Parathyroid adenoma (tissue), 2 donors: ENCODE measurements around the gene GPC6.

Source experiments
- H2AFZ ChIP-seq: fragments of 300-600 bp; sonication (generic); one replicate; pipeline ENCODE4 v1.7.0; 2017; ENCODE audit warnings: antibody characterized with exemption, mild to moderate bottlenecking
- H3K27ac ChIP-seq: fragments of 300-600 bp; sonication (generic); one replicate; pipeline ENCODE4 v1.7.0; 2017
- H3K27me3 ChIP-seq: fragments of 300-600 bp; sonication (generic); one replicate; pipeline ENCODE4 v1.7.0; 2017; ENCODE audit warnings: low read length; ENCODE audit not compliant: control insufficient read depth, insufficient read depth
- H3K36me3 ChIP-seq: fragments of 300-600 bp; sonication (generic); one replicate; pipeline ENCODE4 v1.7.0; 2017; ENCODE audit warnings: low read length; ENCODE audit not compliant: control insufficient read depth, insufficient read depth
- H3K4me1 ChIP-seq: fragments of 300-600 bp; sonication (generic); one replicate; pipeline ENCODE4 v1.7.0; 2017; ENCODE audit warnings: control low read depth
- H3K4me2 ChIP-seq: fragments of 300-600 bp; sonication (generic); one replicate; pipeline ENCODE4 v1.7.0; 2017; ENCODE audit warnings: low read length
- H3K4me3 ChIP-seq: fragments of 300-600 bp; sonication (generic); one replicate; pipeline ENCODE4 v1.7.0; 2017; ENCODE audit warnings: low read depth, low read length
- H3K79me2 ChIP-seq: fragments of 300-600 bp; sonication (generic); one replicate; pipeline ENCODE4 v1.7.0; 2017; ENCODE audit warnings: control low read depth
- H3K9ac ChIP-seq: fragments of 300-600 bp; sonication (generic); one replicate; pipeline ENCODE4 v1.7.0; 2017; ENCODE audit warnings: mild to moderate bottlenecking
- H3K9me3 ChIP-seq: fragments of 300-600 bp; sonication (generic); one replicate; pipeline ENCODE4 v1.7.0; 2017; ENCODE audit warnings: low read length; ENCODE audit not compliant: control insufficient read depth
- CTCF ChIP-seq: fragments of 300-600 bp; sonication (generic); IDR thresholded peaks from one replicate; pipeline ENCODE4 v1.7.0; 2017; ENCODE audit warnings: antibody characterized with exemption, mild to moderate bottlenecking
- donor health status: primary hyperparathyroidism.

Gene GPC6

GRCh38 chr13:93649496-93649895 lies 422.9 kb downstream of the GPC6 start:
- TF ChIP-seq CTCF, result no peak
- H3K9me3 ChIP-seq, result no peaks in the 10 kb centered on the region
- H3K4me3 ChIP-seq, result no peak overlapping the region
- H3K4me1 ChIP-seq, result no peaks in the 10 kb centered on the region
- H3K36me3 ChIP-seq, result no peaks in the 10 kb centered on the region
- no peaks in the 10 kb centered on the region for H3K27me3 ChIP-seq
- no peak overlapping the region for H3K27ac ChIP-seq
- no peaks in the 10 kb centered on the region for H3K79me2 ChIP-seq
- no peak overlapping the region for H3K4me2 ChIP-seq
- H2AFZ ChIP-seq, result no peak overlapping the region
- H3K9ac ChIP-seq, result no peak overlapping the region

DNA sequence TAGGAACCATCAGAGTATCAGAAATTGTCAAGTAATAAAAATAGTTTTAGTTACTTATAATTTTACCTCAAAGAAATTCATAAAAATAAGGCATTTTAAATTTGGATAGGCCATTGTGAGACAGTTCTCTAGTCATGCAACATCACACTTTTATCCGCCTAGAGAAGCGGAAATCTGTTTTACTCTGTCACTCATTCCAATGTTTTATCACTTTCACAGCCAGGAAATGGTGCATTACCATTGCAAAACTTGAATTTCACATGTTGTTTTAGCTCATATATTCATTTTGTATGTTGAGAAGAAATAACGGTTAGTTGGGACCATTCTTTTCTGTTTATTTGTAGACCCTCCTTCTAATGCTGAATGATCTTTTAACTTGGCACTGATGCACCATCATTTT lies 427.2 kb downstream of the GPC6 start:
- Histone ChIP-seq H2AFZ (no peak overlapping the region), H3K27ac (no peak overlapping the region), H3K4me2 (no peak overlapping the region), H3K79me2 (no peaks in the 10 kb centered on the region), H3K4me1 (no peaks in the 10 kb centered on the region), H3K4me3 (no peak overlapping the region), H3K27me3 (no peaks in the 10 kb centered on the region), H3K36me3 (no peaks in the 10 kb centered on the region), H3K9me3 (no peaks in the 10 kb centered on the region), H3K9ac (no peak overlapping the region)
- TF ChIP-seq CTCF, result no peak

DNA sequence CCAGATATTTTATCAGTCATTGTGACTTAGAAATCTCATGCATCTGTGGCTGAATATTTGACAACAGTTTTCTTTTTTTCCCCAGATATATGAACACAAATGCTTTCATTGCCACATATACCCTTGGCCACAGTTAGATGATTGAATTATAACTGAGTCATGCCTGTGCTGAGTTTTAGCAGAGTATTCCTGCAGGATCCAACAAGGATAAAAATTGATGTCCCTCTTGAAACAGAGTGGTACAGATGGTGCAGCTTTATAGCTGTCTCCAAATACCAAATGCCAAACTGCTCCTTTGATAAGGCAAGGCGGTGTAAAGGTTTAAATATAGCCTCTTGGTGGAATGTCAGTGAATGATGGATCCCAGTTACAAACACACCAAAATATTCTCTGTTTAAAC lies 428.5 kb downstream of the GPC6 start:
- no peak overlapping the region for H3K9ac ChIP-seq
- H2AFZ ChIP-seq, result no peak overlapping the region
- no peaks in the 10 kb centered on the region for H3K79me2 ChIP-seq
- H3K9me3 ChIP-seq, result peaks cover 4% of the 10 kb centered on the region
- H3K27ac ChIP-seq, result no peak overlapping the region
- H3K4me3 ChIP-seq, result no peak overlapping the region
- no peaks in the 10 kb centered on the region for H3K27me3 ChIP-seq
- no peak overlapping the region for H3K4me2 ChIP-seq
- TF ChIP-seq CTCF, result no peak
- no peaks in the 10 kb centered on the region for H3K36me3 ChIP-seq
- H3K4me1 ChIP-seq, result no peaks in the 10 kb centered on the region

DNA sequence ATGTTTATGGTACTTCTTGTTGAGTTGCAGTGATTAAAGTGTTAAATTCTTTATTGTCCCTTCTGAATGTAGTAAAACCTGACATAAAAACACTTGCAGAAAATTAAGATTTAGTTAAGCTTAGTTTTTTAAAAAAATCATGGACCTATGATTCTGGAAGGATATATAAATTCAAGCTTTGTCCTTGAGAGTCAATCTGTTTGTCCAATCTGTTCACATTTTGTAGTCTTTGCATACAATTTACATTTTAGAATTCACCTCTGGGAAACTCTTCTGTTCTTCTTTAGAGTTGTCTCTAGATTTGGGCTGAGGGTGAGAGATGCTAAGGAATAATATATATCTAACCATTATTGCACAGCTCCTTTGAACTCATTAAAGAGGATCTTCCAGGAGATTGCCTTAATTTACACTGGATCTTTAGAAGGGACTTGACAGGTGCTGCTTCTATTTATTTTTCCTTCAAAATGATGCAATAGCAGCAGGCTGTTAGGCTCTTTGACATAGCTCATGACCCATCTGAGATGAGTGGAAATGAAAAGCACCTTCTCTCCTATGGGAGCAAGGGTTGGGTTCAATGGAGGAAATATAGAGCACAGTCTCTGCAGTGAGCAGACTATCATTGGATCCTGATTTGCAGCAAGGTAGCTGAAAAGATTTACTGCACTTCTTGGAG lies 433.9 kb downstream of the GPC6 start:
- Histone ChIP-seq H3K4me3 (no peak overlapping the region), H3K9me3 (peaks cover 4% of the 10 kb centered on the region), H3K4me1 (no peaks in the 10 kb centered on the region), H3K79me2 (no peaks in the 10 kb centered on the region), H3K9ac (no peak overlapping the region), H3K27ac (no peak overlapping the region), H3K27me3 (no peaks in the 10 kb centered on the region), H3K4me2 (no peak overlapping the region), H3K36me3 (no peaks in the 10 kb centered on the region), H2AFZ (no peak overlapping the region)
- TF ChIP-seq CTCF, result no peak

- H3K4me1 ChIP-seq, result no peaks in the 10 kb centered on the region
- no peak for TF ChIP-seq CTCF
- H3K4me3 ChIP-seq, result no peak overlapping the region
- H2AFZ ChIP-seq, result no peak overlapping the region
- no peak overlapping the region for H3K27ac ChIP-seq
- H3K27me3 ChIP-seq, result no peaks in the 10 kb centered on the region
- H3K36me3 ChIP-seq, result no peaks in the 10 kb centered on the region
- no peak overlapping the region for H3K4me2 ChIP-seq
- no peak overlapping the region for H3K9ac ChIP-seq
- no peaks in the 10 kb centered on the region for H3K79me2 ChIP-seq
- H3K9me3 ChIP-seq, result no peaks in the 10 kb centered on the region
Measured at GRCh38 chr13:93670866-93671265, 444.3 kb downstream of the GPC6 start.
